Mesendoderm (in vitro differentiated cells): ENCODE measurements around the gene SAC3D1.
A peak's percentile ranks its signal among the peaks of the same experiment; 100 is the strongest.

ENCODE experiments used
- DNase-seq: peaks from one replicate; pipeline ENCODE4 v3.0.0; 2013
- H2AK5ac ChIP-seq: 2 replicates; pipeline ENCODE4 v1.6.1; 2013; ENCODE audit warnings: low read length, inconsistent platforms
- H2BK120ac ChIP-seq: 2 replicates; pipeline ENCODE4 v1.6.1; 2013; ENCODE audit warnings: low read depth, mild to moderate bottlenecking, low read length, moderate library complexity, mixed read lengths
- H2BK15ac ChIP-seq: replicated peaks from 2 replicates; pipeline ENCODE4 v1.6.1; 2013; ENCODE audit warnings: low read depth, mild to moderate bottlenecking, moderate library complexity
- H2BK5ac ChIP-seq: 2 replicates; pipeline ENCODE4 v1.6.1; 2013; ENCODE audit warnings: low read length, inconsistent platforms
- H3K18ac ChIP-seq: 2 replicates; pipeline ENCODE4 v1.6.1; 2013; ENCODE audit warnings: mild to moderate bottlenecking, low read length, mixed read lengths
- H3K23ac ChIP-seq: one replicate; pipeline ENCODE4 v1.6.1; 2013; ENCODE audit warnings: low read length
- H3K27ac ChIP-seq: 2 replicates; pipeline ENCODE4 v1.5.1; 2013; ENCODE audit warnings: low read depth, mild to moderate bottlenecking, inconsistent platforms, low read length, moderate library complexity
- H3K27me3 ChIP-seq: 2 replicates; pipeline ENCODE4 v1.6.1; 2013; ENCODE audit warnings: low read length, control low read depth, mild to moderate bottlenecking, inconsistent platforms; ENCODE audit not compliant: insufficient read depth, poor library complexity
- H3K36me3 ChIP-seq: 2 replicates; pipeline ENCODE4 v1.6.1; 2013; ENCODE audit warnings: low read length, inconsistent platforms; ENCODE audit not compliant: control insufficient read depth, insufficient read depth
- H3K4ac ChIP-seq: one replicate; pipeline ENCODE4 v1.6.1; 2013; ENCODE audit warnings: low read depth, mild to moderate bottlenecking, low read length, moderate library complexity
- H3K4me1 ChIP-seq: 2 replicates; pipeline ENCODE4 v1.6.1; 2013; ENCODE audit warnings: low read depth, low read length, inconsistent platforms; ENCODE audit not compliant: control insufficient read depth
- H3K4me2 ChIP-seq: 2 replicates; pipeline ENCODE4 v1.6.1; 2013; ENCODE audit warnings: low read length
- H3K4me3 ChIP-seq: 2 replicates; pipeline ENCODE4 v1.5.1; 2013; ENCODE audit warnings: mild to moderate bottlenecking, low read length
- H3K56ac ChIP-seq: one replicate; pipeline ENCODE4 v1.6.1; 2013; ENCODE audit warnings: low read length
- H3K79me1 ChIP-seq: 2 replicates; pipeline ENCODE4 v1.6.1; 2013; ENCODE audit warnings: low read length, inconsistent platforms
- H3K79me2 ChIP-seq: 2 replicates; pipeline ENCODE4 v1.6.1; 2013; ENCODE audit warnings: mild to moderate bottlenecking, low read length; ENCODE audit not compliant: control insufficient read depth, insufficient read depth
- H3K9ac ChIP-seq: 2 replicates; pipeline ENCODE4 v1.6.1; 2013; ENCODE audit warnings: low read length, inconsistent platforms
- H4K5ac ChIP-seq: one replicate; pipeline ENCODE4 v1.6.1; 2013; ENCODE audit warnings: low read length
- H4K8ac ChIP-seq: one replicate; pipeline ENCODE4 v1.6.1; 2013; ENCODE audit warnings: low read depth, mild to moderate bottlenecking, control low read depth, low read length, moderate library complexity
- WGBS: extraction: QIAGEN DNeasy Blood & Tissue Kit; methylation state at CpG from one replicate; pipeline ENCODE4 v1.1.7; 2013; ENCODE audit warnings: low lambda C conversion rate, missing lambda C conversion rate; ENCODE audit not compliant: insufficient coverage; ENCODE audit errors: extremely low coverage; 5-methylcytosine and 5-hydroxymethylcytosine counted together

The SAC3D1 gene

GRCh38 chr11:65042891-65043290, 1.9 kb downstream of the SAC3D1 start:
- Histone ChIP-seq H2BK120ac (no peak overlapping the region), H3K4me1 (no peaks in the 10 kb centered on the region), H3K36me3 (peaks cover 2% of the 10 kb centered on the region), H3K79me1 (peaks cover 7% of the 10 kb centered on the region), H3K56ac (no peak overlapping the region), H2BK5ac (no peak overlapping the region), H2BK15ac (no peak overlapping the region), H3K4me3 (no peak overlapping the region), H4K8ac (no peak overlapping the region), H3K18ac (no peak overlapping the region), H4K5ac (no peak overlapping the region), H3K9ac (no peak overlapping the region), H3K79me2 (peaks cover 2% of the 10 kb centered on the region), H3K4me2 (no peak overlapping the region), H2AK5ac (no peak overlapping the region), H3K23ac (no peak overlapping the region), H3K27me3 (no peaks in the 10 kb centered on the region), H3K27ac (no peak overlapping the region), H3K4ac (no peak overlapping the region)
- WGBS: no CpG with 5 or more reads among the region's 6 CpGs
- DNase-seq: no peak

DNA sequence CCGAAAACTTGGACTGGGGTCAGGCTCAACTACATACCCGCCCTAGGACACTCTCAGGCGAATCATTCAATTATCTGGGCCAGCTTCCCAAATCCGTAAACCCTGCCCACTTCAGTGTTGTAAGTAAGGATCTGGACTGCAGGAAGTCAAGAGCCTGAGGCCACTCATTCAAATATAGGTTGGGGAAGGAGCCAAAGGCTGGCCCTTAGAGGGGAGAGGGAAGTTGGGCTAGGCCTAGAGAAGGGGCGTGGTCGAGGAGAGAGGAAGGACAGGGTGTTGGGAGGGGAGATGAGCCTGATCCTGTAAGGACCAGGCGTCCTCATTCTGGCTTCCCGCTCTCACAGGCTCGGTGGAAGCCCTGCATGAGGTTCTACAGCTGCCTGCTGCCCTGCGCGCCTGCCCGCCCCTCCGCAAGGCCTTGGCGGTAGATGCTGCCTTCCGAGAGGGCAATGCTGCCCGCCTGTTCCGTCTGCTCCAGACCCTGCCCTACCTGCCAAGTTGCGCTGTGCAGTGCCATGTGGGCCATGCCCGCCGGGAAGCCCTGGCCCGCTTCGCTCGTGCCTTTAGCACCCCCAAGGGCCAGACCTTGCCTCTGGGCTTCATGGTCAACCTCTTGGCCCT, 3.0 kb downstream of the SAC3D1 start:
- Histone ChIP-seq H3K4me2 (no peak overlapping the region), H3K79me1 (peaks cover 7% of the 10 kb centered on the region), H4K8ac (no peak overlapping the region), H3K4me1 (peaks cover 5% of the 10 kb centered on the region), H3K56ac (no peak overlapping the region), H3K4ac (no peak overlapping the region), H3K9ac (no peak overlapping the region), H2BK120ac (no peak overlapping the region), H3K36me3 (peaks cover 2% of the 10 kb centered on the region), H3K79me2 (peaks cover 2% of the 10 kb centered on the region), H2BK15ac (no peak overlapping the region), H3K27ac (no peak overlapping the region), H2BK5ac (no peak overlapping the region), H3K4me3 (no peak overlapping the region), H2AK5ac (no peak overlapping the region), H3K23ac (no peak overlapping the region), H3K27me3 (no peaks in the 10 kb centered on the region), H3K18ac (no peak overlapping the region), H4K5ac (no peak overlapping the region)
- no CpG with 5 or more reads among the region's 23 CpGs for WGBS
- no peak for DNase-seq

DNA sequence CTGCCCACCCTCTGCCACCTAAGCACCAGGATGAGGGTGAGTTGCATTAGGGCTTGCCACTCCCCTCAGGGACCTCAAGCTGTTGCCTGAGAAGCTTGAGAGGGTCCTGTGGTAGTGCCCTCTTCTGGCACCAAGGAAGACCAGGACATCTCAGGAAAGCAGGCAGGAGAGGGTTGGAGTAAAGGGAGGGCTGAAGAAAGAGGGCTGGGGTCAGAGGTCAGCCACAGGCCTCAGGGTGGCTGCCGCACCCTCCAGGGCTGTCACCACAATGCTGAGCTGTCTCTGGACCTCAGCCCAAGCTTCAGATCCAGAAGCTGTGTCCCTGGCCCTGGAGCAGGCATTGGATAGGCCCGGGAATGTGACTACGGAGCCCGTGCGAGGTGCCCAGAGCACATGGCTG, 4.1 kb downstream of the SAC3D1 start:
- Histone ChIP-seq H4K5ac (no peak overlapping the region), H2BK120ac (no peak overlapping the region), H3K27me3 (no peaks in the 10 kb centered on the region), H3K4me3 (no peak overlapping the region), H3K27ac (no peak overlapping the region), H3K4me2 (no peak overlapping the region), H3K36me3 (peaks cover 2% of the 10 kb centered on the region), H2AK5ac (no peak overlapping the region), H4K8ac (no peak overlapping the region), H2BK5ac (no peak overlapping the region), H3K79me1 (peaks cover 7% of the 10 kb centered on the region), H3K18ac (no peak overlapping the region), H3K4me1 (peaks cover 5% of the 10 kb centered on the region), H2BK15ac (no peak overlapping the region), H3K56ac (no peak overlapping the region), H3K79me2 (peaks cover 2% of the 10 kb centered on the region), H3K23ac (no peak overlapping the region), H3K9ac (no peak overlapping the region), H3K4ac (no peak overlapping the region)
- no CpG with 5 or more reads among the region's 5 CpGs for WGBS
- no peak for DNase-seq

GRCh38 chr11:65045728-65046127, 4.7 kb downstream of the SAC3D1 start:
- no peak overlapping the region for H3K4ac ChIP-seq
- H3K36me3 ChIP-seq: peaks cover 2% of the 10 kb centered on the region
- no peak overlapping the region for H2BK5ac ChIP-seq
- H3K79me1 ChIP-seq: peaks cover 7% of the 10 kb centered on the region
- no peak overlapping the region for H3K18ac ChIP-seq
- H2BK15ac ChIP-seq: no peak overlapping the region
- no peak overlapping the region for H3K56ac ChIP-seq
- no peak overlapping the region for H3K27ac ChIP-seq
- no peak overlapping the region for H3K23ac ChIP-seq
- H2BK120ac ChIP-seq: no peak overlapping the region
- H4K5ac ChIP-seq: no peak overlapping the region
- no peak overlapping the region for H4K8ac ChIP-seq
- no CpG with 5 or more reads among the region's 7 CpGs for WGBS
- peaks cover 5% of the 10 kb centered on the region for H3K4me1 ChIP-seq
- no peak overlapping the region for H3K4me2 ChIP-seq
- H3K4me3 ChIP-seq: no peak overlapping the region
- H2AK5ac ChIP-seq: no peak overlapping the region
- DNase-seq: no peak
- H3K27me3 ChIP-seq: no peaks in the 10 kb centered on the region
- peaks cover 2% of the 10 kb centered on the region for H3K79me2 ChIP-seq
- H3K9ac ChIP-seq: no peak overlapping the region

GRCh38 chr11:65047581-65048422, 6.8 kb downstream of the SAC3D1 start:
- no peak for DNase-seq
- Histone ChIP-seq H3K4me1 (peaks cover 5% of the 10 kb centered on the region), H3K79me1 (peaks cover 5% of the 10 kb centered on the region)

More at GRCh38 chr11:65047581-65048422, 6.8 kb downstream of the SAC3D1 start:
- H2BK120ac ChIP-seq: no peak overlapping the region
- no peak overlapping the region for H4K5ac ChIP-seq
- H3K23ac ChIP-seq: no peak overlapping the region
- H3K4me2 ChIP-seq: peak overlapping the region; percentile 59
- no peak overlapping the region for H3K18ac ChIP-seq
- H3K27me3 ChIP-seq: no peaks in the 10 kb centered on the region
- no CpG with 5 or more reads among the region's 56 CpGs for WGBS
- no peaks in the 10 kb centered on the region for H3K79me2 ChIP-seq
- no peak overlapping the region for H2BK5ac ChIP-seq
- H2AK5ac ChIP-seq: no peak overlapping the region
- no peak overlapping the region for H3K4ac ChIP-seq
- H3K36me3 ChIP-seq: peaks cover 2% of the 10 kb centered on the region
- H3K9ac ChIP-seq: peak overlapping the region; percentile 58
- no peak overlapping the region for H2BK15ac ChIP-seq
- no peak overlapping the region for H3K4me3 ChIP-seq
- no peak overlapping the region for H3K27ac ChIP-seq
- H4K8ac ChIP-seq: no peak overlapping the region
- peak overlapping the region; percentile 67 for H3K56ac ChIP-seq
